Neural cell (in vitro differentiated cells): ENCODE data around the gene TPST2.

Source experiments
- CTCF ChIP-seq: fragments of 450-650 bp; IDR thresholded peaks from 2 replicates; pipeline ENCODE4 v1.5.1; 2014; ENCODE audit warnings: antibody characterized with exemption, mild to moderate bottlenecking, moderate library complexity; ENCODE audit not compliant: poor library complexity, severe bottlenecking
- EP300 ChIP-seq: fragments of 450-650 bp; conservative IDR thresholded peaks from 2 replicates; pipeline ENCODE4 v1.6.1; 2014; ENCODE audit warnings: antibody characterized with exemption, mild to moderate bottlenecking, moderate library complexity; ENCODE audit not compliant: poor library complexity, severe bottlenecking
- EZH2 ChIP-seq: fragments of 200-600, 300-800 bp; shearing (Covaris generic), sonication (generic); IDR thresholded peaks from 2 replicates; pipeline ENCODE4 v1.6.1; 2014; ENCODE audit warnings: antibody characterized with exemption, low read length, borderline replicate concordance, mild to moderate bottlenecking; ENCODE audit not compliant: insufficient read depth, poor library complexity, severe bottlenecking
- MXI1 ChIP-seq: fragments of 450-650 bp; conservative IDR thresholded peaks from 2 replicates; pipeline ENCODE4 v1.6.1; 2014; ENCODE audit warnings: antibody characterized with exemption, mild to moderate bottlenecking; ENCODE audit not compliant: poor library complexity, severe bottlenecking
- POLR2AphosphoS5 ChIP-seq: IDR thresholded peaks from 2 replicates; pipeline ENCODE4 v1.6.1; 2012
- RAD21 ChIP-seq: fragments of 450-650 bp; conservative IDR thresholded peaks from 2 replicates; pipeline ENCODE4 v1.6.1; 2014; ENCODE audit warnings: antibody characterized with exemption, mild to moderate bottlenecking, moderate library complexity
- SMC3 ChIP-seq: fragments of 450-650 bp; conservative IDR thresholded peaks from 2 replicates; pipeline ENCODE4 v1.6.1; 2014; ENCODE audit warnings: antibody characterized with exemption, mild to moderate bottlenecking, moderate library complexity; ENCODE audit not compliant: poor library complexity
- TAF1 ChIP-seq: IDR thresholded peaks from 2 replicates; pipeline ENCODE4 v1.6.1; 2012; ENCODE audit warnings: low read depth

DNA sequence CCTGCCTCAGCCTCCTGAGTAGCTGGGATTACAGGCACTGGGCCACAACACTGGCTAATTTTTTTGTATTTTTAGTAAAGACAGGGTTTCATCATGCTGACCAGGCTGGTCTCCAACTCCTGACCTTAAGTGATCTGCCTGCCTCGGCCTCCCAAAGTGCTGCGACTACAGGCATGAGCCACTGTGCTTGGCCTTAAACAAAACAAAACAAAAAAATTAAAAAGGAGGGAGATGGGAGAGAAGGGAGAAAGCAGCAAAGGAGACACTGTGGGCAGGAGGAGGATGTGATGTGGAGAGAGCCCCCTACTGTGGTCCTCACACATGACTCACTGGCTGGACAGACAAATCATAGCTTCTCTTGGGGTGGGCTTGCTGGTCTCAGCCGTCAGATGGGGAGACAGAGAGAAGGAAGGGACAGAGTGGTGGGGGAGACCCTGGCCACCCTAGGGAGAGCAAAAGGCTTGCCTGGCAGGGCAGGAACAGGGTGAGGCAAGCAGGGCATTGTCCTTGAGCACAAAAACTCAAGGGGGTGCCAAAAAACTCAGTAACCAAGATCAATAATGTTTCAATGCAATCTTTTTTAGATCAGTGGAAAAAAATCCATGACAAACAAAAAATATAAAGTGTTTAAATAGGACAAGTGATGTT is 31.6 kb downstream of the TPST2 start:
- TF ChIP-seq POLR2AphosphoS5 (no peak), CTCF (no peak), EZH2 (no peak), RAD21 (no peak), TAF1 (no peak), EP300 (no peak), SMC3 (no peak), MXI1 (no peak)
